Natural killer cell (primary cell): ENCODE measurements around the gene CNR2. TPM values are rescaled to one million over a fixed set of nuclear protein-coding genes. Genes with fewer than 3 reads are reported as not detected.

ENCODE experiments used
- ATAC-seq, 3 donors: fragments of 150-1000 bp in 2 of 3; fragments of 200-7000 bp in 1 of 3; cut with Tn5 transposase; 1 replicate in 1 of 3; 2 replicates in 2 of 3; pipeline ENCODE4 v1.10.0; 2021; ENCODE audit warnings: mild to moderate bottlenecking in 2 of 3, moderate library complexity in 2 of 3
- DNase-seq, 2 donors: peaks; one replicate each; pipeline versions ENCODE4 v3.0.0 to v3.0.0-alpha.2; 2013 to 2021; ENCODE audit warnings: mixed read lengths in 1 of 2
- H3K27ac ChIP-seq: one replicate; pipeline ENCODE4 v1.5.1; 2013; ENCODE audit warnings: mild to moderate bottlenecking, low read length
- H3K27me3 ChIP-seq: one replicate; pipeline ENCODE4 v1.6.1; 2013; ENCODE audit warnings: low read length; ENCODE audit not compliant: control insufficient read depth, insufficient read depth
- H3K36me3 ChIP-seq: one replicate; pipeline ENCODE4 v1.6.1; 2013; ENCODE audit warnings: low read length; ENCODE audit not compliant: control insufficient read depth, insufficient read depth
- H3K4me1 ChIP-seq: one replicate; pipeline ENCODE4 v1.6.1; 2013; ENCODE audit warnings: low read length; ENCODE audit not compliant: control insufficient read depth, insufficient read depth
- H3K4me3 ChIP-seq: one replicate; pipeline ENCODE4 v1.5.1; 2013; ENCODE audit warnings: low read length
- H3K9me3 ChIP-seq: one replicate; pipeline ENCODE4 v1.6.1; 2013; ENCODE audit warnings: low read length; ENCODE audit not compliant: control insufficient read depth, insufficient read depth
- H3K27ac Mint-ChIP-seq, 2 donors: one replicate each; pipeline ENCODE4 v1.8.0; 2022; ENCODE audit warnings: mild to moderate bottlenecking in 2 of 2, mixed read lengths in 2 of 2, moderate library complexity in 1 of 2
- H3K27me3 Mint-ChIP-seq, 2 donors: one replicate each; pipeline ENCODE4 v1.8.0; 2022; ENCODE audit warnings: low read depth in 2 of 2, mixed read lengths in 2 of 2
- H3K36me3 Mint-ChIP-seq: one replicate; pipeline ENCODE4 v1.8.0; 2022; ENCODE audit warnings: mixed read lengths
- H3K4me1 Mint-ChIP-seq, 2 donors: one replicate each; pipeline ENCODE4 v1.8.0; 2022; ENCODE audit warnings: mixed read lengths in 2 of 2
- H3K4me3 Mint-ChIP-seq: one replicate; pipeline ENCODE4 v1.8.0; 2022; ENCODE audit warnings: mild to moderate bottlenecking, moderate library complexity, mixed read lengths
- H3K9me3 Mint-ChIP-seq, 2 donors: one replicate each; pipeline ENCODE4 v1.8.0; 2022; ENCODE audit warnings: mixed read lengths in 2 of 2
- CTCF ChIP-seq: fragments of 200-600 bp; IDR thresholded peaks from one replicate; pipeline ENCODE4 v1.8.0; 2022; ENCODE audit warnings: antibody characterized with exemption
- WGBS: methylation state at CpG from one replicate; pipeline ENCODE4 v1.1.7; 2013; ENCODE audit warnings: missing lambda C conversion rate; ENCODE audit not compliant: insufficient coverage; 5-methylcytosine and 5-hydroxymethylcytosine counted together
- intact Hi-C: fragments of 100-400 bp; cut with micrococcal nuclease; formaldehyde crosslinking; loops from one replicate; pipeline ENCODE4 v1.14.2; 2022
- total RNA-seq, 4 donors: library from RNA; stranded (reverse); fragments of 120-200 nt in 1 of 4; gene quantifications; one replicate each; pipeline versions ENCODE4 v1.2.3 to v1.2.4, GENCODE V29; 2013 to 2022

The CNR2 gene
- total RNA-seq, 3 donors from 2014 or later (not counting 1 experiment from before 2014, with no cell fraction given), result 5.3 to 12.0 (median 6.1) TPM

- intact Hi-C loops, result loop anchor here (1.0 kb wide), 1 partner anchor 24 kb away; the partner anchor contains the start of gene GALE
- H3K27ac ChIP-seq, result peak overlapping the region; percentile 91
- H3K36me3 Mint-ChIP-seq, result no peaks in the 10 kb centered on the region
- peak; percentile 3 to 11 (median 10) for ATAC-seq
- TF ChIP-seq CTCF, result no peak
- H3K4me3 ChIP-seq, result peak overlapping the region; percentile 95
- H3K9me3 Mint-ChIP-seq, result no peaks in the 10 kb centered on the region
- peaks cover 13% of the 10 kb centered on the region for H3K4me1 ChIP-seq
- peak overlapping the region; percentile 91 to 96 for H3K27ac Mint-ChIP-seq
- H3K27me3 ChIP-seq, result no peaks in the 10 kb centered on the region
- 18% methylated on average over 8 of the region's 8 CpGs for WGBS
- H3K36me3 ChIP-seq, result peaks cover 2% of the 10 kb centered on the region
- no peaks in the 10 kb centered on the region for H3K27me3 Mint-ChIP-seq
- no peaks in the 10 kb centered on the region for H3K9me3 ChIP-seq
- H3K4me1 Mint-ChIP-seq, result peaks cover 22 to 23% of the 10 kb centered on the region in 2 donors
- peak overlapping the region; percentile 96 for H3K4me3 Mint-ChIP-seq
- DNase-seq, result no peak
Measured at GRCh38 chr1:23824711-23825075, 88.5 kb downstream of the CNR2 start.

DNA sequence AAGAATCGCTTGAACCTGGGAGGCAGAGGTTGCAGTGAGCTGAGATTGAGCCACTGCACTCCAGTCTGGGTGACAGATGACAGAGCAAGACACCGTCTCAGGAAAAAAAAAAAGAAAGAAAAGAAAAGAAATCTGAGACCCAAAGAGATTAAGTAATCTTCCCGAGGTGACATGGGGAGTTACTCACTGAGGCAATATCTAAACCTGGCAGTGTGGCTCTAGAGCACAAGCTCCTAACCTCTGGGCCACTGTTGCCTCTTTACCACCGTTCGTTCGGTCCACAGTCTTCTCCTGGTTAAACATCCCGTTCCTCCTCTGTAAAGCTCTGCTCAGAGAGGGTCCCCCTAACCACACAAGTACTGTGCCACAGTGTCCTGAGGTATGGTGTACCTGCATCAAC, 89.4 kb downstream of the CNR2 start:
- Histone ChIP-seq H3K27me3 (no peaks in the 10 kb centered on the region), H3K9me3 (no peaks in the 10 kb centered on the region), H3K4me1 (peaks cover 13% of the 10 kb centered on the region), H3K4me3 (no peak overlapping the region), H3K27ac (no peak overlapping the region), H3K36me3 (peaks cover 2% of the 10 kb centered on the region)
- H3K27ac Mint-ChIP-seq, result peak overlapping the region; percentile 91 to 96
- ATAC-seq (no peak), DNase-seq (no peak)
- H3K4me1 Mint-ChIP-seq, result peaks cover 22 to 23% of the 10 kb centered on the region in 2 donors
- intact Hi-C loops, result no loop called here
- H3K9me3 Mint-ChIP-seq, result no peaks in the 10 kb centered on the region
- TF ChIP-seq CTCF, result no peak
- H3K36me3 Mint-ChIP-seq, result no peaks in the 10 kb centered on the region
- peak overlapping the region; percentile 96 for H3K4me3 Mint-ChIP-seq
- H3K27me3 Mint-ChIP-seq, result no peaks in the 10 kb centered on the region
- 95% methylated on average over 7 of the region's 7 CpGs for WGBS

Other genes starting within 250 kb of the CNR2 start
- gene RPL11, start 221.6 kb downstream of the CNR2 start, total RNA-seq, result 100 to 1,000 TPM; 609 to 795 (median 740) TPM
- 10 to 100 TPM; 28.7 to 48.2 (median 36.9) TPM for gene ELOA, start 169.9 kb downstream of the CNR2 start, total RNA-seq
- gene PITHD1, start 134.9 kb downstream of the CNR2 start, total RNA-seq, result 10 to 100 TPM; 73.2 to 84.1 (median 77.7) TPM
- 10 to 100 TPM; 70.6 to 84.5 (median 73.3) TPM for gene LYPLA2, start 122.2 kb downstream of the CNR2 start, total RNA-seq
- gene GALE, start 112.6 kb downstream of the CNR2 start, total RNA-seq, result 10 to 100 TPM; 12.8 to 20.3 (median 14.6) TPM
- gene HMGCL, start 87.9 kb downstream of the CNR2 start, total RNA-seq, result 10 to 100 TPM; 16.8 to 26.9 (median 17.0) TPM
- 10 to 100 TPM in 2 of 3 donors, 1 to 10 TPM in 1; 6.8 to 12.5 (median 11.9) TPM for gene FUCA1, start 45.1 kb downstream of the CNR2 start, total RNA-seq
- 100 to 1,000 TPM; 124 to 205 (median 180) TPM for gene PNRC2, start 46.5 kb upstream of the CNR2 start, total RNA-seq
- 100 to 1,000 TPM; 221 to 281 (median 237) TPM for gene SRSF10, start 67.0 kb upstream of the CNR2 start, total RNA-seq
- under 1 TPM in 1 of 3 donors, not detected in 2; 0.08 TPM for gene MYOM3, start 198.8 kb upstream of the CNR2 start, total RNA-seq
- not detected for gene IL22RA1, start 229.8 kb upstream of the CNR2 start, total RNA-seq